A549 (cell line): ENCODE measurements around the gene PPP1R9A. TPM values are rescaled to one million over a fixed set of nuclear protein-coding genes. Genes with fewer than 3 reads are reported as not detected.

Source experiments
- ATAC-seq, 2 experiments: fragments of 200-7000 bp in 1 of 2; fragments of >200 bp in 1 of 2; cut with Nextera tagmentation in 1 of 2; cut with Tn5 transposase in 1 of 2; 3 replicates each; pipeline versions ENCODE4 v1.8.0 to v1.9.1; 2018 to 2020; ENCODE audit warnings: mild to moderate bottlenecking in 1 of 2, moderate library complexity in 1 of 2
- CTCF ChIA-PET: fragments of 300-600 bp; sonication (Branson Sonifier 250); formaldehyde crosslinking; extraction: SDS; loops from one replicate; lab custom pipeline; 2021; ENCODE audit warnings: antibody characterized with exemption, inconsistent platforms; lab: Yijun Ruan, JAX
- POLR2A ChIA-PET: fragments of 350-600 bp; formaldehyde crosslinking; extraction: SDS; loops from one replicate; lab custom pipeline; 2021; ENCODE audit warnings: antibody characterized with exemption, inconsistent platforms; lab: Yijun Ruan, JAX
- DNase-seq, 2 experiments: peaks; one replicate each; pipeline versions ENCODE4 v3.0.0 to v3.0.0-alpha.2; 2011 to 2016; ENCODE audit warnings: low read depth in 1 of 2, low spot score in 1 of 2
- FAIRE-seq: peaks from 2 replicates; lab custom pipeline; 2011; peaks lifted over from hg19 to GRCh38; lab: Jason Lieb, UNC
- H3K27ac ChIP-seq, 2 experiments: fragments of >200 bp; sonication (Bioruptor Twin); formaldehyde crosslinking; 3 replicates each; pipeline ENCODE4 v1.5.1; 2016 to 2017
- H3K4me1 ChIP-seq: fragments of >200 bp; sonication (Bioruptor Twin); formaldehyde crosslinking; 3 replicates; pipeline ENCODE4 v1.6.1; 2016
- H3K4me2 ChIP-seq: fragments of >200 bp; sonication (Bioruptor Twin); formaldehyde crosslinking; 3 replicates; pipeline ENCODE4 v1.6.1; 2016
- H3K4me3 ChIP-seq: fragments of >200 bp; sonication (Bioruptor Twin); formaldehyde crosslinking; 3 replicates; pipeline ENCODE4 v1.5.1; 2016
- H3K9me3 ChIP-seq: fragments of >200 bp; sonication (Bioruptor Twin); formaldehyde crosslinking; 3 replicates; pipeline ENCODE4 v1.6.1; 2016
- BCL3 ChIP-seq: fragments of >200 bp; sonication (Bioruptor Twin); formaldehyde crosslinking; IDR thresholded peaks from 3 replicates; pipeline ENCODE4 v1.6.1; 2016
- CEBPB ChIP-seq, 2 experiments: fragments of >200 bp in 1 of 2; sonication (Bioruptor Twin) in 1 of 2; formaldehyde crosslinking in 1 of 2; IDR thresholded peaks; 2 replicates each; pipeline ENCODE4 v1.6.1; 2012 to 2016
- EHF ChIP-seq: fragments of 250-450 bp; sonication (Bioruptor Pico); IDR thresholded peaks from 2 replicates; pipeline ENCODE4 v1.5.0; 2020; ENCODE audit warnings: mild to moderate bottlenecking
- GATA3 ChIP-seq: IDR thresholded peaks from 2 replicates; pipeline ENCODE4 v1.6.1; 2012; ENCODE audit warnings: borderline replicate concordance
- KDM1A ChIP-seq: fragments of 200-600 bp; sonication (generic); IDR thresholded peaks from 2 replicates; pipeline ENCODE4 v1.6.1; 2016; ENCODE audit warnings: low read depth, mild to moderate bottlenecking
- MAZ ChIP-seq: fragments of 150-350 bp; IDR thresholded peaks from 2 replicates; pipeline ENCODE4 v1.6.1; 2014; ENCODE audit warnings: antibody characterized with exemption, low read depth, low read length, borderline replicate concordance
- NR3C1 ChIP-seq: fragments of >200 bp; sonication (Bioruptor Twin); formaldehyde crosslinking; IDR thresholded peaks from 3 replicates; pipeline ENCODE4 v1.6.1; 2017
- POLR2AphosphoS2 ChIP-seq: conservative IDR thresholded peaks from 2 replicates; pipeline ENCODE4 v1.6.1; 2012; ENCODE audit warnings: low read length, improper control_type of control experiment, inconsistent platforms
- RNF2 ChIP-seq: fragments of 200-600 bp; sonication (generic); IDR thresholded peaks from 2 replicates; pipeline ENCODE4 v1.6.1; 2016; ENCODE audit warnings: low read depth, mild to moderate bottlenecking, antibody characterized with exemption, moderate library complexity, borderline replicate concordance
- SREBF2 ChIP-seq: fragments of 450-650 bp; IDR thresholded peaks from 2 replicates; pipeline ENCODE4 v1.6.1; 2014; ENCODE audit warnings: mild to moderate bottlenecking, moderate library complexity
- TP53 ChIP-seq: fragments of 250-450 bp; sonication (Bioruptor Pico); IDR thresholded peaks from 2 replicates; pipeline ENCODE4 v1.5.0; 2021; ENCODE audit warnings: mild to moderate bottlenecking, moderate library complexity
- ZFP36 ChIP-seq: fragments of 450-650 bp; IDR thresholded peaks from 2 replicates; pipeline ENCODE4 v1.6.1; 2014; ENCODE audit warnings: borderline replicate concordance; ENCODE audit not compliant: partially characterized antibody
- WGBS: methylation state at CpG from one replicate; pipeline ENCODE4 v1.1.6; 2017; ENCODE audit errors: missing lambda C conversion rate; 5-methylcytosine and 5-hydroxymethylcytosine counted together
- polyA plus RNA-seq, 4 experiments: library from polyadenylated mRNA; depleted of rRNA in 3 of 4; stranded (reverse); fragments of >200 nt; fragmentation: RNase III in 1 of 4; extraction: RNeasy Plus Mini Kit Qiagen cat#74134 plus additional on column Dnase treatment in 1 of 4; gene quantifications; 2 replicates in 3 of 4; 3 replicates in 1 of 4; pipeline ENCODE4 v1.2.3, GENCODE V29; 2011 to 2017
- TF ChIP-seq, protein P1 (sequence below): fragments of 200-600 bp; sonication (generic); IDR thresholded peaks from 2 replicates; pipeline ENCODE4 v1.6.1; 2016; ENCODE audit warnings: antibody characterized with exemption, mild to moderate bottlenecking, moderate library complexity
- TF ChIP-seq, protein P2 (sequence below): IDR thresholded peaks from 2 replicates; pipeline ENCODE4 v1.6.1; 2012
- TF ChIP-seq, protein P3 (sequence below): IDR thresholded peaks from 2 replicates; pipeline ENCODE4 v1.6.1; 2012
- TF ChIP-seq, protein P4 (sequence below): fragments of 250-450 bp; sonication (Bioruptor Pico); IDR thresholded peaks from 2 replicates; pipeline ENCODE4 v1.5.0; 2021; ENCODE audit warnings: mild to moderate bottlenecking, moderate library complexity, borderline replicate concordance

Gene PPP1R9A
- polyA plus RNA-seq, 2 of the 4 experiments (the other 2 are of a cell fraction) = 5.0 to 18.7 TPM

GRCh38 chr7:94874036-94874785, 33.2 kb upstream of the PPP1R9A start:
- 65% methylated on average over 5 of the region's 5 CpGs for WGBS
- no peak for TF ChIP-seq SREBF2
- no peak for TF ChIP-seq CEBPB (IDR thresholded peaks at IDR 0.05)
- TF ChIP-seq EHF (CRISPR knock-in tag) = no peak
- TF ChIP-seq, protein P1, sequence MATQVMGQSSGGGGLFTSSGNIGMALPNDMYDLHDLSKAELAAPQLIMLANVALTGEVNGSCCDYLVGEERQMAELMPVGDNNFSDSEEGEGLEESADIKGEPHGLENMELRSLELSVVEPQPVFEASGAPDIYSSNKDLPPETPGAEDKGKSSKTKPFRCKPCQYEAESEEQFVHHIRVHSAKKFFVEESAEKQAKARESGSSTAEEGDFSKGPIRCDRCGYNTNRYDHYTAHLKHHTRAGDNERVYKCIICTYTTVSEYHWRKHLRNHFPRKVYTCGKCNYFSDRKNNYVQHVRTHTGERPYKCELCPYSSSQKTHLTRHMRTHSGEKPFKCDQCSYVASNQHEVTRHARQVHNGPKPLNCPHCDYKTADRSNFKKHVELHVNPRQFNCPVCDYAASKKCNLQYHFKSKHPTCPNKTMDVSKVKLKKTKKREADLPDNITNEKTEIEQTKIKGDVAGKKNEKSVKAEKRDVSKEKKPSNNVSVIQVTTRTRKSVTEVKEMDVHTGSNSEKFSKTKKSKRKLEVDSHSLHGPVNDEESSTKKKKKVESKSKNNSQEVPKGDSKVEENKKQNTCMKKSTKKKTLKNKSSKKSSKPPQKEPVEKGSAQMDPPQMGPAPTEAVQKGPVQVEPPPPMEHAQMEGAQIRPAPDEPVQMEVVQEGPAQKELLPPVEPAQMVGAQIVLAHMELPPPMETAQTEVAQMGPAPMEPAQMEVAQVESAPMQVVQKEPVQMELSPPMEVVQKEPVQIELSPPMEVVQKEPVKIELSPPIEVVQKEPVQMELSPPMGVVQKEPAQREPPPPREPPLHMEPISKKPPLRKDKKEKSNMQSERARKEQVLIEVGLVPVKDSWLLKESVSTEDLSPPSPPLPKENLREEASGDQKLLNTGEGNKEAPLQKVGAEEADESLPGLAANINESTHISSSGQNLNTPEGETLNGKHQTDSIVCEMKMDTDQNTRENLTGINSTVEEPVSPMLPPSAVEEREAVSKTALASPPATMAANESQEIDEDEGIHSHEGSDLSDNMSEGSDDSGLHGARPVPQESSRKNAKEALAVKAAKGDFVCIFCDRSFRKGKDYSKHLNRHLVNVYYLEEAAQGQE = no peak
- TF ChIP-seq, protein P2, sequence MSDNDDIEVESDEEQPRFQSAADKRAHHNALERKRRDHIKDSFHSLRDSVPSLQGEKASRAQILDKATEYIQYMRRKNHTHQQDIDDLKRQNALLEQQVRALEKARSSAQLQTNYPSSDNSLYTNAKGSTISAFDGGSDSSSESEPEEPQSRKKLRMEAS = no peak
- TF ChIP-seq MAZ = no peak
- no peak for TF ChIP-seq GATA3
- TF ChIP-seq ZFP36 = no peak
- no peak for TF ChIP-seq TP53 (CRISPR knock-in tag)
- TF ChIP-seq POLR2AphosphoS2 = no peak
- TF ChIP-seq, protein P3, sequence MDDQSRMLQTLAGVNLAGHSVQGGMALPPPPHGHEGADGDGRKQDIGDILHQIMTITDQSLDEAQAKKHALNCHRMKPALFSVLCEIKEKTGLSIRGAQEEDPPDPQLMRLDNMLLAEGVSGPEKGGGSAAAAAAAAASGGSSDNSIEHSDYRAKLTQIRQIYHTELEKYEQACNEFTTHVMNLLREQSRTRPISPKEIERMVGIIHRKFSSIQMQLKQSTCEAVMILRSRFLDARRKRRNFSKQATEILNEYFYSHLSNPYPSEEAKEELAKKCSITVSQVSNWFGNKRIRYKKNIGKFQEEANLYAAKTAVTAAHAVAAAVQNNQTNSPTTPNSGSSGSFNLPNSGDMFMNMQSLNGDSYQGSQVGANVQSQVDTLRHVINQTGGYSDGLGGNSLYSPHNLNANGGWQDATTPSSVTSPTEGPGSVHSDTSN = no peak
- no peak for TF ChIP-seq RNF2
- TF ChIP-seq BCL3 = no peak
- no peak for TF ChIP-seq NR3C1
- no peak for TF ChIP-seq KDM1A
- no peak overlapping the region for H3K4me2 ChIP-seq
- CTCF ChIA-PET = interaction anchor here (0.7 to 1.2 kb wide), 2 partner anchors 10 to 13 kb away, joined by 3 read pairs; no protein-coding TSS in a partner anchor
- H3K4me1 ChIP-seq = 0 out of 3 replicates have a peak, but pooled peaks cover 6% of the 10 kb centered on the region
- FAIRE-seq = no peak
- H3K4me3 ChIP-seq = no peak overlapping the region
- H3K27ac ChIP-seq = no peak overlapping the region
- POLR2A ChIA-PET = no interaction called here
- peaks cover 9% of the 10 kb centered on the region for H3K9me3 ChIP-seq
- no peak for DNase-seq
- ATAC-seq = no peak

DNA sequence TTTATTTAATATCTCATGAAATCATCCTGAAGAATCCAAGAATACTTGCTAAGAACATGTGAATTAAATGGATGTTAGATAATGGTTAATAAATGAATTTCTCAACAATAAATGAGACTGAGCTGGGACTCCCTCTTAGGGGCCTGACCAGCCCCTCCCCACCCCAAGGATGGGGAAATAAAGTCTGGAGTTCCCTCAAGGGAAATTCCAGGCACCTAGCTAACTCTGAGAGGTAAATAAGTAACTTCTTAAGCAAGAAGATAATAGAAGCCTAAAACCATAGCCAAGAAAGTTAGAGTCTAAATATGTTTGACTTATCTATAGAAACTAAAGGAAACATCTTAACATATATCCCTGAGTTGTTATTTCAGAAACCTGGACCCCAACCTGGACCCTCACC, 32.2 kb upstream of the PPP1R9A start:
- H3K4me3 ChIP-seq = no peak overlapping the region
- POLR2A ChIA-PET = no interaction called here
- 0 out of 6 replicates have a peak overlapping the region, but pooled peaks of 1 of the 2 experiments have one; percentile 14 for H3K27ac ChIP-seq
- DNase-seq (no peak), ATAC-seq (no peak)
- peaks cover 9% of the 10 kb centered on the region for H3K9me3 ChIP-seq
- H3K4me2 ChIP-seq = 0 out of 3 replicates have a peak overlapping the region, but pooled peaks have one; percentile 6
- H3K4me1 ChIP-seq = 0 out of 3 replicates have a peak, but pooled peaks cover 6% of the 10 kb centered on the region
- TF ChIP-seq, protein P4, sequence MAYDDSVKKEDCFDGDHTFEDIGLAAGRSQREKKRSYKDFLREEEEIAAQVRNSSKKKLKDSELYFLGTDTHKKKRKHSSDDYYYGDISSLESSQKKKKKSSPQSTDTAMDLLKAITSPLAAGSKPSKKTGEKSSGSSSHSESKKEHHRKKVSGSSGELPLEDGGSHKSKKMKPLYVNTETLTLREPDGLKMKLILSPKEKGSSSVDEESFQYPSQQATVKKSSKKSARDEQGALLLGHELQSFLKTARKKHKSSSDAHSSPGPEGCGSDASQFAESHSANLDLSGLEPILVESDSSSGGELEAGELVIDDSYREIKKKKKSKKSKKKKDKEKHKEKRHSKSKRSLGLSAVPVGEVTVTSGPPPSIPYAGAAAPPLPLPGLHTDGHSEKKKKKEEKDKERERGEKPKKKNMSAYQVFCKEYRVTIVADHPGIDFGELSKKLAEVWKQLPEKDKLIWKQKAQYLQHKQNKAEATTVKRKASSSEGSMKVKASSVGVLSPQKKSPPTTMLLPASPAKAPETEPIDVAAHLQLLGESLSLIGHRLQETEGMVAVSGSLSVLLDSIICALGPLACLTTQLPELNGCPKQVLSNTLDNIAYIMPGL (CRISPR knock-in tag) = no peak
- no peak for TF ChIP-seq NR3C1
- TF ChIP-seq, all 56 proteins: peak for 0
- FAIRE-seq = peak; percentile 54
- CTCF ChIA-PET = interaction anchor here (1.1 kb wide), 1 partner anchor 11 kb away, joined by 3 read pairs; no protein-coding TSS in a partner anchor
